Measurements from ENCODE around the gene PDE1A.
A peak's percentile ranks its signal among the peaks of the same experiment; 100 is the strongest.

PDE1A gene

GRCh38 chr2:182186132-182186735, 240.6 kb downstream of the PDE1A start:
- DNase-seq: peak; percentile 28 to 53

- DNase-seq: no peak
These were observed 244.4 kb downstream of the PDE1A start for GRCh38 chr2:182182436-182182835.

DNA sequence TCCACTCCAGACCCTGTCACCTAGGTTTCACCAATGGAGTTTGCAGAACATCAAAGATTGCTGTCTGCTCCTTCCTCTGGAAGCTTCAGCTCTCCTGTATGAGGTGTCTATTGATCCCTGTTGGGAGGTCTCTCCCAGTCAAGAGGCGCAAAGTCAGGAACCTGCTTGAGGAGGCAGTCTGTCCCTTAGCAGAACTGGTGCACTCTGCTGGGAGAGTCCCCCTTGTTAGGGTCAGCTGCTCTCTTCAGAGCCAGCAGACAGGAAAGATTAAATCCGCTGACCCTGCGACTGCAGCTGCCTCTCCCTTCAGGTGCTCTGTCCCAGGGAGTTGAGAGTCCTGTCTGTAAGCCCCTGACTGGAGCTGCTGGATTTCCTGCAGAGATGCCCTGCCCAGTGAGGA, 245.5 kb downstream of the PDE1A start:
- DNase-seq: no peak

GRCh38 chr2:182179176-182179575, 247.7 kb downstream of the PDE1A start:
- no peak for DNase-seq

DNA sequence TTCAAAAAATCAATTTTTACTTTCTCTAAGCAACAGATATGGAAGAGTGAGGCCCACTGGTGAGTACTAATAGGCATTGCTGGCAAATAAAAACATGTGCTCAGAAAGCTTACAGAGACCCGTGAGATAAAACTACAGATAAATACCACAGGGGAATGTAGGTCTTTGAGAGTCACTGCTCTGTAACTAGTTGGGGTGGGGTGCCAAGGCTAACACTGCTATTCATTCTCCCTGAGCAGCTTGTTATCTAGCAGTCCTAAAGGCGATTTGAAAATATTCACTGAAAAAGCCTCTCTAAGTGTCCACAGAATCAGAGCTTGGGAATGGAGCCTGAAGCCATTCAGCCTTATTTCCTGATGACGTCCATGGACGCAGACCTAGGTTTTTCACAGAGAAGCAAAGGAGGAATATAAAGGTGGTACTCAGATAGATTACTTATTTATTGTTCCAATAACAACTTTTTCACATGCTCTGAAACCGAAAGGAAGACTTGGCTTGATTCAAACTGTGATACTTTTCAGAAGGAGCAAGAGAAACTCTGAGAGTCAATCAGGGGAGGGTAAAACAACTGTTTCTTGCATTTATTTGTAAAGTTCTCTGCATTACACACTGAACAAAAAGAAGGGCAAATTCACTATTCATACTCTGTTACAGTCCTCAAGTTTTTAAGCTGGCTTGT, 252.8 kb downstream of the PDE1A start:
- DNase-seq: no peak

DNA sequence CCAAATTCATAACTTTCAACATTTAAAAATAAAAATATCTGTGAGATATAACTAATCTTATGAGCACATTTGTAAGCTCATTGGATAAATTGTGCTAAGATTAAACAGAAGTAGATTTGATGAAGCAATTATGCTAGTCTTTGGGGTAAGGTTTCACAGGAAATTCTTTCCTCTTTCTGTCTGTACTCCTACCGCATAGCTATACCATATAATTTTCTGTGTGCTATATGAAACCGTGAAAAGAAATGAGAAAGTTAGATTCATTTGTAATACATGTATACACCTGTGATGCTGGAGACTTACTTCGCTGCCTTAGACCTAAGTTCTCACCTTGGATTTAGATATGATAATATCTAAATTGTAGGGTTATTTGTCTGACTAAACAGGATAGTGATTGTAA, 256.5 kb downstream of the PDE1A start:
- no peak for DNase-seq

- no peak for DNase-seq
These were observed 259.0 kb downstream of the PDE1A start for GRCh38 chr2:182167882-182168281.

DNA sequence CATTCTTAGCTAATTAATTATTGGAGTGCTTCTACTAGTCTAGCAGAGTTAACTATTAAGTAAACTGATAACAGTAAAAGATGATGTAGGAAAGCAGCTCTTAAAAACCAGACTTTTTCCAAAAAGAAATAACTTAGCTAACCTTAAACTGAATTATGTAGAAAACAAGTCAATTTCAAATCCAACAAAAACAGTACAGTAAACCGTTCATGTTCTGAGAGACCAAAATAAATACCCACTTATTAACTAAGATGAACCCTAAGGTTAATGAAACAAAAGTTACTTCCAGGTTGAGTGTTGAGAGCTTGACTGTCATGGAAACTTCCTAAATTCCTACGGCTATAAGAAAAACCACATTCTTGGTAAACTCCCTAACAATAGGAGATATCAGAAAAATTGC, 260.0 kb downstream of the PDE1A start:
- no peak for DNase-seq

- no peak for DNase-seq
These were observed 260.4 kb downstream of the PDE1A start for GRCh38 chr2:182166406-182166805.

- no peak for DNase-seq
These were observed 261.6 kb downstream of the PDE1A start for GRCh38 chr2:182165202-182165601.

- DNase-seq: no peak
These were observed 262.1 kb downstream of the PDE1A start for GRCh38 chr2:182164686-182165085.

GRCh38 chr2:182163878-182164277, 263.0 kb downstream of the PDE1A start:
- DNase-seq: no peak

GRCh38 chr2:182148344-182148743, 278.5 kb downstream of the PDE1A start:
- no peak for DNase-seq

GRCh38 chr2:182144776-182145165, 282.1 kb downstream of the PDE1A start:
- no peak for DNase-seq

GRCh38 chr2:182144041-182144775, 282.6 kb downstream of the PDE1A start:
- peak in 1 of 2 experiments; percentile 41 for DNase-seq

DNA sequence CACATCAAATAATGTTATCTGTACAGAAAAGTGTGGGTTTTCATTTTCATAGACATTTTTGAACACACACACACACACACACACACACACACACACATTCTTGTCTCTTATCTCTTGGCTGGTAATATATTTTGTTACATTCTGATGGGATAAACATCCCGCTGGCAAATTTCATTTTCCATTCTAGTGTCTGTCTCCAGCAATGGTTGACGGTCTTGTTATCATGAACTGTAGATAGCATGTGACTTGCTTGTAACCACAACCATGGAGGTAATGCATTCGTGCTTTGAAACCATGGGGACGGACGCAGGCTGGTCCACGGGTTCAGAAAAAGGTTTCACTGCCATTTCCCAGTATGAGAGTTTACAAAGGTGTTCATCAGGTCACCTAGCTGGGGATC, 284.8 kb downstream of the PDE1A start:
- DNase-seq: no peak

GRCh38 chr2:182134201-182134600, 292.6 kb downstream of the PDE1A start:
- no peak for DNase-seq

GRCh38 chr2:182133195-182133891, 293.5 kb downstream of the PDE1A start:
- DNase-seq: no peak

- DNase-seq: no peak
These were observed 294.2 kb downstream of the PDE1A start for GRCh38 chr2:182132605-182133004.

DNA sequence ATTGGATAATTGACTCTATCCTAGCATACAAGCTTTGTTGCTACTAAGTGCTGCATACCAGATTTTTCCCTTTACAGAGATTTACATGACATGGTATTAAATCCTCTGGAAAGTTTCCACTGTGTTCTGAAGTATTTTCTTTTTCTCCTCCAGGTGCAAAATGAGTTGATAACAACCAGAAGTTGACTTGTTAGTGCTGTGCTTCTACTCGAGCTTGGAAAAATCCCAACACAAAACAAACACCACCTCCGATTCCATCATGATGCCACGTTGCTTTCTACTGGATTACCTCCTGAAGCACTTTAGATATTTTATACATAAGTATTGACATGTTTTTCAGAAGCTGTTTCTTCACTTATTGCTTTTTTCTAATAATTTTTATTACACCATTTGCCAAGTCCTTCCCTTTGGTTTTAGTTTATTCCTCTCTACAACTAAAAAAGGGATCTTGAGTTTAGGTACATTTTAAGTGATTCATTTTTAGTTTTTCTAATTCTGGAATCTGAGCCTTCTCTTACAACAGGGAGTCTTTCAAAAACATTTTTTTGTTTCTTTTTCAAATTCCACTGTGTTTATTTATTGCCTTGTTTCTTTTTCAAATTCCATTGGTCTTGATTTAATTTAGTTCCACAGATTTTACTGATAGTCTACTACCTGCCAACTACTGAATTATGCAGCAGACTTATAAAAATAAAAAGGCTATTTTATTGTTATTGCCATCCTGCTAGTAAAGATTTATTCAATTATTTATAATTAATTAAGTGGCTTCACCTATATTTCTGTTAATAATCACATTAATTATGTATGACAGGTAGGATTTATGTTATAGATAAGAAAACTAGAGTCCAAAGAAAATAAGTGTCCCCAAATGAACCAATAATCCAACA, 297.8 kb downstream of the PDE1A start:
- no peak for DNase-seq

DNA sequence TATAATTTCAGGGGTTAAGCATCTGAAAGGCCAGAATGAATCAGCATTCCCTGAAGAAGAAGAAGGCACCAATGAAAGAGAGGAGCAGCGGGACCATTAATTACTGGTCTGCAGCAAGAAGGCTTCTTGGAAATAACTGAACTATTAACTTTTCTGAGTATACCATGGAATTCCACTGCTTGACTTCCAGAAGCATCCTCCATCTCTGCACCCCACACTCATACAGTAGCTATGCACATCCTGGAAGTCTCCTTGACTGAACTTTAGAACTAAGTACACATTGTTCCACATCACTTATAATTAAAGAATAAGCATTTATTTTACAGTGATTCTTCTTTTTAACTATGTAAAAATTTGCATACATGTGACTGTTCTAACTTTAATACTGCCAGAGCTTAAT, 309.6 kb downstream of the PDE1A start:
- no peak for DNase-seq

- no peak for DNase-seq
These were observed 310.1 kb downstream of the PDE1A start for GRCh38 chr2:182116774-182117173.

DNA sequence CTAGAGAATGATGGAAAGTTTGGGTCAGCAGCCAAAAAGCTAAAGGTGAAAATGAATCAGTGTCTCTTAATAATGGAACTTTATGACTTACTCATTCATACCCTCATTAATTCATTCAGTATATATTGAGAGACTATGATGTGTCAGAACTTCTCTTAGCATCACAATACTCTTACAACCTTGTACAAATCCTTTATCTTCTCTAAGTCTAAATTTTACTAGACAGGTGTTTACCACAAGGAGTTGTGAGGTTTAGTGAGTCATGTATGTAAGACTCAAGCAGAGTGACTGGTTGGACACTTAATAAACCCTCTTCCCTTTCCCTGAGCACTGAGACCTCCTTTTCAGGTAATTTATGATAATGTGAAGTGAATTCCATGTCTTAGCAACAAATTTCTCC, 311.6 kb downstream of the PDE1A start:
- no peak for DNase-seq
